H9 (cell line): Measurements from ENCODE around the gene TM4SF1. TPM values are rescaled to one million over a fixed set of nuclear protein-coding genes. Genes with fewer than 3 reads are reported as not detected.

Experiments
- DNase-seq: peaks from one replicate; pipeline ENCODE4 v3.0.0-alpha.2; 2017
- H2AFZ ChIP-seq: one replicate; pipeline ENCODE4 v1.6.1; 2013; ENCODE audit warnings: mild to moderate bottlenecking, low read length, control low read depth, moderate library complexity
- H2AK5ac ChIP-seq: 2 replicates; pipeline ENCODE4 v1.6.1; 2013; ENCODE audit warnings: low read length, control low read depth, mixed read lengths; ENCODE audit not compliant: insufficient read length
- H2BK120ac ChIP-seq: one replicate; pipeline ENCODE4 v1.6.1; 2013; ENCODE audit warnings: low read depth, mild to moderate bottlenecking, low read length, control low read depth, inconsistent platforms; ENCODE audit not compliant: poor library complexity, severe bottlenecking
- H2BK12ac ChIP-seq: 2 replicates; pipeline ENCODE4 v1.6.1; 2013; ENCODE audit warnings: low read length, control low read depth, mixed read lengths, low read depth; ENCODE audit not compliant: insufficient read length
- H2BK15ac ChIP-seq: 2 replicates; pipeline ENCODE4 v1.6.1; 2013; ENCODE audit warnings: low read depth, low read length, control low read depth
- H2BK20ac ChIP-seq: one replicate; pipeline ENCODE4 v1.6.1; 2013; ENCODE audit warnings: low read depth, mild to moderate bottlenecking, low read length, control low read depth, inconsistent platforms; ENCODE audit not compliant: poor library complexity, severe bottlenecking
- H2BK5ac ChIP-seq: 2 replicates; pipeline ENCODE4 v1.6.1; 2013; ENCODE audit warnings: low read length, control low read depth, mixed read lengths; ENCODE audit not compliant: insufficient read length
- H3K14ac ChIP-seq: 2 replicates; pipeline ENCODE4 v1.6.1; 2013; ENCODE audit warnings: low read length, control low read depth; ENCODE audit not compliant: insufficient read depth
- H3K18ac ChIP-seq: 2 replicates; pipeline ENCODE4 v1.6.1; 2013; ENCODE audit warnings: low read depth, mild to moderate bottlenecking, mixed read lengths, low read length, control low read depth; ENCODE audit not compliant: insufficient read length
- H3K23ac ChIP-seq: 2 replicates; pipeline ENCODE4 v1.6.1; 2013; ENCODE audit warnings: low read length, control low read depth, mixed read lengths, low read depth; ENCODE audit not compliant: insufficient read length
- H3K23me2 ChIP-seq: 2 replicates; pipeline ENCODE4 v1.6.1; 2013; ENCODE audit warnings: low read depth, mild to moderate bottlenecking, mixed read lengths, low read length, control low read depth; ENCODE audit not compliant: insufficient read length, poor library complexity, severe bottlenecking
- H3K27ac ChIP-seq: 2 replicates; pipeline ENCODE4 v1.5.1; 2013; ENCODE audit warnings: low read length, control low read depth, mixed read lengths, low read depth; ENCODE audit not compliant: insufficient read length
- H3K27me3 ChIP-seq: 2 replicates; pipeline ENCODE4 v1.6.1; 2013; ENCODE audit warnings: low read length, control low read depth, inconsistent platforms; ENCODE audit not compliant: insufficient read depth
- H3K4ac ChIP-seq: 2 replicates; pipeline ENCODE4 v1.6.1; 2013; ENCODE audit warnings: low read depth, mild to moderate bottlenecking, control low read depth, inconsistent platforms, low read length, moderate library complexity
- H3K4me1 ChIP-seq: 2 replicates; pipeline ENCODE4 v1.6.1; 2013; ENCODE audit warnings: low read length, control low read depth, inconsistent platforms; ENCODE audit not compliant: insufficient read depth
- H3K4me2 ChIP-seq: 2 replicates; pipeline ENCODE4 v1.6.1; 2013; ENCODE audit warnings: low read length, control low read depth, mixed read lengths; ENCODE audit not compliant: insufficient read length, insufficient read depth
- H3K56ac ChIP-seq: 2 replicates; pipeline ENCODE4 v1.6.1; 2013; ENCODE audit warnings: low read depth, mild to moderate bottlenecking, mixed read lengths, low read length, control low read depth; ENCODE audit not compliant: insufficient read length
- H3K79me1 ChIP-seq: 2 replicates; pipeline ENCODE4 v1.6.1; 2013; ENCODE audit warnings: low read depth, mild to moderate bottlenecking, moderate library complexity, low read length, control low read depth, inconsistent platforms; ENCODE audit not compliant: insufficient read depth, poor library complexity, severe bottlenecking
- H3K79me2 ChIP-seq: 2 replicates; pipeline ENCODE4 v1.6.1; 2013; ENCODE audit warnings: low read length, control low read depth, inconsistent platforms; ENCODE audit not compliant: insufficient read depth
- H3K9ac ChIP-seq: 2 replicates; pipeline ENCODE4 v1.6.1; 2013; ENCODE audit warnings: low read length, control low read depth, mixed read lengths; ENCODE audit not compliant: insufficient read length; ENCODE audit errors: extremely low read depth
- H3K9me3 ChIP-seq: one replicate; pipeline ENCODE4 v1.6.1; 2013; ENCODE audit warnings: low read depth, low read length, inconsistent platforms; ENCODE audit not compliant: control insufficient read depth
- H3T11ph ChIP-seq: one replicate; pipeline ENCODE4 v1.6.1; 2013; ENCODE audit warnings: mild to moderate bottlenecking, low read length, control low read depth, inconsistent platforms
- H4K20me1 ChIP-seq: one replicate; pipeline ENCODE4 v1.6.1; 2013; ENCODE audit not compliant: control insufficient read depth, insufficient read length, insufficient read depth
- H4K5ac ChIP-seq: 2 replicates; pipeline ENCODE4 v1.6.1; 2013; ENCODE audit warnings: low read depth, mild to moderate bottlenecking, mixed read lengths, low read length, control low read depth; ENCODE audit not compliant: insufficient read length
- H4K8ac ChIP-seq: replicated peaks from 2 replicates; pipeline ENCODE4 v1.6.1; 2013; ENCODE audit warnings: low read length, control low read depth, mixed read lengths, low read depth; ENCODE audit not compliant: insufficient read length
- H4K91ac ChIP-seq: 2 replicates; pipeline ENCODE4 v1.6.1; 2013; ENCODE audit warnings: low read depth, mild to moderate bottlenecking, moderate library complexity, mixed read lengths, low read length, control low read depth; ENCODE audit not compliant: insufficient read length
- H3K27ac Mint-ChIP-seq, 3 experiments: 2 replicates in 2 of 3; 3 replicates in 1 of 3; pipeline ENCODE4 v1.8.0; 2020 to 2021; ENCODE audit warnings: mixed read lengths in 3 of 3, mild to moderate bottlenecking in 1 of 3, moderate library complexity in 1 of 3
- H3K27me3 Mint-ChIP-seq: 2 replicates; pipeline ENCODE4 v1.8.0; 2021; ENCODE audit warnings: low read depth, mild to moderate bottlenecking, moderate library complexity, mixed read lengths
- H3K36me3 Mint-ChIP-seq, 3 experiments: 2 replicates in 2 of 3; 3 replicates in 1 of 3; pipeline ENCODE4 v1.8.0; 2020 to 2021; ENCODE audit warnings: low read depth in 3 of 3, mixed read lengths in 3 of 3; ENCODE audit not compliant: insufficient read depth in 1 of 3
- H3K4me1 Mint-ChIP-seq, 2 experiments: 2 replicates each; pipeline ENCODE4 v1.8.0; 2020; ENCODE audit warnings: mixed read lengths in 2 of 2
- H3K4me3 Mint-ChIP-seq, 2 experiments: 2 replicates in 1 of 2; 3 replicates in 1 of 2; pipeline ENCODE4 v1.8.0; 2020 to 2021; ENCODE audit warnings: mild to moderate bottlenecking in 2 of 2, mixed read lengths in 2 of 2, moderate library complexity in 1 of 2
- H3K9me3 Mint-ChIP-seq, 2 experiments: 2 replicates in 1 of 2; 3 replicates in 1 of 2; pipeline ENCODE4 v1.8.0; 2020; ENCODE audit warnings: mild to moderate bottlenecking in 2 of 2, mixed read lengths in 2 of 2, moderate library complexity in 1 of 2
- WGBS: extraction: QIAGEN DNeasy Blood & Tissue Kit; methylation state at CpG from one replicate; pipeline ENCODE4 v1.1.7; 2013; ENCODE audit warnings: missing lambda C conversion rate, low lambda C conversion rate, mixed read lengths; ENCODE audit not compliant: insufficient read length; ENCODE audit errors: extremely low coverage; 5-methylcytosine and 5-hydroxymethylcytosine counted together
- total RNA-seq: library from RNA; stranded (reverse); gene quantifications from 2 replicates; pipeline ENCODE4 v1.2.1, GENCODE V29; 2021
- TF ChIP-seq, protein P1 (sequence below): fragments of 200-600 bp; sonication (generic); conservative IDR thresholded peaks from 3 replicates; pipeline ENCODE4 v1.8.0; 2021; ENCODE audit warnings: antibody characterized with exemption, mild to moderate bottlenecking

The TM4SF1 gene
- total RNA-seq, 1 experiment from 2014 or later: 1.2 TPM

DNA sequence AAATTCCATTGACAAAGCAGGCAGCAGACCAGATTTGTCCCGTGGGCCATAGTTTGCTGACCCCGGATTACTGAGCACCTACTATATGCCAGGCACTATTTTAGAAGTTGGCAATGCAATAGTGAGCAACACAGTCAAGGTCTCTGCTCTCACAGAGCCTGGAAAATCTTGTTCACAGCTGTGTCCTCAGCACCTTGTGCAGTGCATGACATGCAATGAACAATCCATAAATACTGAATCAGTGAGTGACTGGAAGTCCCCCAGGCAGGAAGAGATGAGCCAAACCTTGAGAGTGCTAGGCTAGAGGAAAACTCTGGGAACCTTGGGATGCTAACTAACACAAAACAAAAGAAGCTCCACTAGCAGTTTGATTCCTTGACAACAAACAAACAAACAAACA lies 14.4 kb downstream of the TM4SF1 start:
- H3K9ac ChIP-seq: no peak overlapping the region
- H3K4ac ChIP-seq: no peak overlapping the region

More for the DNA sequence above, 14.4 kb downstream of the TM4SF1 start:
- WGBS: no CpG with 5 or more reads among the region's 2 CpGs
- Histone ChIP-seq H2AFZ (no peak overlapping the region), H3K27me3 (no peaks in the 10 kb centered on the region), H2BK20ac (no peak overlapping the region), H2BK15ac (no peak overlapping the region), H3K23ac (no peak overlapping the region), H3K9me3 (no peaks in the 10 kb centered on the region), H3K23me2 (no peaks in the 10 kb centered on the region), H3K18ac (no peak overlapping the region), H3K27ac (no peak overlapping the region), H3T11ph (no peak overlapping the region), H2BK120ac (no peak overlapping the region), H3K14ac (no peak overlapping the region), H3K79me2 (no peaks in the 10 kb centered on the region), H3K56ac (no peak overlapping the region), H4K20me1 (no peaks in the 10 kb centered on the region), H4K8ac (no peak overlapping the region), H4K5ac (no peak overlapping the region), H3K79me1 (no peaks in the 10 kb centered on the region), H2BK12ac (no peak overlapping the region), H2AK5ac (no peak overlapping the region), H3K4me2 (no peak overlapping the region), H4K91ac (no peak overlapping the region), H3K4me1 (no peaks in the 10 kb centered on the region), H2BK5ac (no peak overlapping the region)
- no peaks in the 10 kb centered on the region; the same call in 1 of the 2 replicates for H3K27me3 Mint-ChIP-seq
- no peak for DNase-seq
- no peaks in the 10 kb centered on the region for H3K9me3 Mint-ChIP-seq
- no peaks in the 10 kb centered on the region for H3K36me3 Mint-ChIP-seq
- TF ChIP-seq, protein P1, sequence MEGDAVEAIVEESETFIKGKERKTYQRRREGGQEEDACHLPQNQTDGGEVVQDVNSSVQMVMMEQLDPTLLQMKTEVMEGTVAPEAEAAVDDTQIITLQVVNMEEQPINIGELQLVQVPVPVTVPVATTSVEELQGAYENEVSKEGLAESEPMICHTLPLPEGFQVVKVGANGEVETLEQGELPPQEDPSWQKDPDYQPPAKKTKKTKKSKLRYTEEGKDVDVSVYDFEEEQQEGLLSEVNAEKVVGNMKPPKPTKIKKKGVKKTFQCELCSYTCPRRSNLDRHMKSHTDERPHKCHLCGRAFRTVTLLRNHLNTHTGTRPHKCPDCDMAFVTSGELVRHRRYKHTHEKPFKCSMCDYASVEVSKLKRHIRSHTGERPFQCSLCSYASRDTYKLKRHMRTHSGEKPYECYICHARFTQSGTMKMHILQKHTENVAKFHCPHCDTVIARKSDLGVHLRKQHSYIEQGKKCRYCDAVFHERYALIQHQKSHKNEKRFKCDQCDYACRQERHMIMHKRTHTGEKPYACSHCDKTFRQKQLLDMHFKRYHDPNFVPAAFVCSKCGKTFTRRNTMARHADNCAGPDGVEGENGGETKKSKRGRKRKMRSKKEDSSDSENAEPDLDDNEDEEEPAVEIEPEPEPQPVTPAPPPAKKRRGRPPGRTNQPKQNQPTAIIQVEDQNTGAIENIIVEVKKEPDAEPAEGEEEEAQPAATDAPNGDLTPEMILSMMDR: no peak
- no peak overlapping the region for H3K27ac Mint-ChIP-seq
- H3K4me1 Mint-ChIP-seq: peaks cover 26 to 32% of the 10 kb centered on the region in 2 experiments
- H3K4me3 Mint-ChIP-seq: no peak overlapping the region
